ENCODE data around the gene EGFL7. TPM values are rescaled to one million over a fixed set of nuclear protein-coding genes. Genes with fewer than 3 reads are reported as not detected.

The EGFL7 gene
- total and polyA plus RNA-seq, 10 donors: 132 to 522 (median 187) TPM

GRCh38 chr9:136646827-136647711 is 15.6 kb upstream of the EGFL7 start:
- H3K4me3 ChIP-seq: peak overlapping the region in 7 of 8 donors; percentile 23 to 65 (median 28)
- peaks cover 22 to 89% (median 64%) of the 10 kb centered on the region in 6 donors for H3K4me1 ChIP-seq
- H3K27me3 ChIP-seq (replicated peaks in 1 of 7): peaks cover 0 to 65% (median 21%) of the 10 kb centered on the region in 7 donors
- intact Hi-C loops (cut with DNase I; ENCODE audit: low total_unique reads): no loop called here
- TF ChIP-seq POLR2A (IDR thresholded peaks at IDR 0.05): no peak
- TF ChIP-seq POLR2AphosphoS5 (IDR thresholded peaks at IDR 0.05): peak in 1 of 3 donors; percentile 14
- DNase-seq: peak; percentile 76
- 29 to 47% (median 38%) methylated on average over 11 to 29 of the region's 29 CpGs for WGBS, 5 donors
- peak overlapping the region; percentile 57 to 86 (median 82) for H3K27ac ChIP-seq
- H3K9me3 ChIP-seq: no peaks in the 10 kb centered on the region
- no peaks in the 10 kb centered on the region for H3K36me3 ChIP-seq

DNA sequence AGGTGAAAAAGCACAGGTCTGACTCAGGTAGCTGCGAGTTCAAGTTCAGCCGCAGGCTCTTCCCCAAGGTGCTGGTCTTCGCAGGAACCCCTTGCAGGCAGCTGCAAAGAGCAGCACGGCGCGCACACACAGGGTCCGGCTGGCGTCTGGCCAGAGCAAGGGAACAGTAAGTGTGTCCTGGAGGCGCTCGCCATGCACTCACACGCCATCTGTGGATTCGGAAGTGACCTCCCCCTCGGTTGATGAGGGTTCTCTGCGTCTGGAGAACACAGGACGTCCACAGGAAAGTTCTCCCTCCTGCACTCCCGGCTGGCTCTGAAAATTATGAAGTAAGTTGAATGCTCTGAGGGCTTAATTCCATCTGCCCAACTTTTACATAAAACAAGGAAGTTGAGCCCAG is 14.0 kb upstream of the EGFL7 start:
- Histone ChIP-seq H3K36me3 (no peaks in the 10 kb centered on the region), H3K4me1 (peaks cover 22 to 79% (median 60%) of the 10 kb centered on the region in 6 donors), H3K9me3 (no peaks in the 10 kb centered on the region), H3K27me3 (replicated peaks in 1 of 7) (peaks cover 0 to 69% (median 27%) of the 10 kb centered on the region in 7 donors), H3K4me3 (peak overlapping the region in 1 of 8 donors; percentile 21), H3K27ac (peak overlapping the region in 6 of 8 donors; percentile 51 to 84 (median 66))
- intact Hi-C loops (cut with DNase I; ENCODE audit: low total_unique reads): no loop called here
- DNase-seq: peak; percentile 87
- TF ChIP-seq POLR2A (IDR thresholded peaks at IDR 0.05) (no peak), POLR2AphosphoS5 (IDR thresholded peaks at IDR 0.05) (peak; percentile 80 to 88 (median 85))
- TF ChIP-seq, protein P1, sequence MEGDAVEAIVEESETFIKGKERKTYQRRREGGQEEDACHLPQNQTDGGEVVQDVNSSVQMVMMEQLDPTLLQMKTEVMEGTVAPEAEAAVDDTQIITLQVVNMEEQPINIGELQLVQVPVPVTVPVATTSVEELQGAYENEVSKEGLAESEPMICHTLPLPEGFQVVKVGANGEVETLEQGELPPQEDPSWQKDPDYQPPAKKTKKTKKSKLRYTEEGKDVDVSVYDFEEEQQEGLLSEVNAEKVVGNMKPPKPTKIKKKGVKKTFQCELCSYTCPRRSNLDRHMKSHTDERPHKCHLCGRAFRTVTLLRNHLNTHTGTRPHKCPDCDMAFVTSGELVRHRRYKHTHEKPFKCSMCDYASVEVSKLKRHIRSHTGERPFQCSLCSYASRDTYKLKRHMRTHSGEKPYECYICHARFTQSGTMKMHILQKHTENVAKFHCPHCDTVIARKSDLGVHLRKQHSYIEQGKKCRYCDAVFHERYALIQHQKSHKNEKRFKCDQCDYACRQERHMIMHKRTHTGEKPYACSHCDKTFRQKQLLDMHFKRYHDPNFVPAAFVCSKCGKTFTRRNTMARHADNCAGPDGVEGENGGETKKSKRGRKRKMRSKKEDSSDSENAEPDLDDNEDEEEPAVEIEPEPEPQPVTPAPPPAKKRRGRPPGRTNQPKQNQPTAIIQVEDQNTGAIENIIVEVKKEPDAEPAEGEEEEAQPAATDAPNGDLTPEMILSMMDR (IDR thresholded peaks at IDR 0.05 in 8 of 11, conservative IDR thresholded peaks at IDR 0.05 in 3 of 11): no peak
- WGBS, 5 donors: 9 to 21% (median 15%) methylated on average over 14 to 16 of the region's 16 CpGs

DNA sequence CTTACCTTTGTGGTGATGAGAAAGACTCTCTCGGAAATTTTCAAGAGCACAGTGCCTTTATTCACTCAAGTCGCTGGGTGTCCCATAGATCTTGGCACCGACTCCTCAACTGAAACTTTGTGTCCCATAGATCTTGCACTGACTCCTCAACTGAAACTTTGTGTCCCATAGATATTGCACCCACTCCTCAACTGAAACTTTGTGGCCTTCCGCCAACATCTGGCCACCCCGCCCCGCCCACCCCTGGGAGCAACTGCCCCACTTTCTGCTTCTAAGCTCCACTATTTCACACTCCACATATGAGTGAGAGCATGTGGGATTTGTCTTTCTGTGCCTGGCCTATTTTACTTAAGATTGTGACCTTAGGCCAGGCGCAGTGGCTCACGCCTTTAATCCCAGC is 12.7 kb upstream of the EGFL7 start:
- intact Hi-C loops (cut with DNase I; ENCODE audit: low total_unique reads): no loop called here
- WGBS, 5 donors: 70 to 96% (median 80%) methylated on average over 8 of the region's 8 CpGs
- Histone ChIP-seq H3K4me1 (peaks cover 17 to 78% (median 54%) of the 10 kb centered on the region in 6 donors), H3K27me3 (replicated peaks in 1 of 7) (peaks cover 0 to 69% (median 21%) of the 10 kb centered on the region in 7 donors), H3K27ac (peak overlapping the region in 2 of 8 donors; percentile 9 to 63), H3K4me3 (no peak overlapping the region), H3K36me3 (no peaks in the 10 kb centered on the region), H3K9me3 (no peaks in the 10 kb centered on the region)
- DNase-seq: no peak
- TF ChIP-seq, protein P1 (IDR thresholded peaks at IDR 0.05 in 8 of 11, conservative IDR thresholded peaks at IDR 0.05 in 3 of 11): no peak
- TF ChIP-seq POLR2A (IDR thresholded peaks at IDR 0.05) (no peak), POLR2AphosphoS5 (IDR thresholded peaks at IDR 0.05) (no peak)

- peaks cover 13 to 78% (median 54%) of the 10 kb centered on the region in 6 donors for H3K4me1 ChIP-seq
- H3K9me3 ChIP-seq: no peaks in the 10 kb centered on the region
- no peak overlapping the region for H3K4me3 ChIP-seq
- TF ChIP-seq POLR2A (IDR thresholded peaks at IDR 0.05) (no peak), POLR2AphosphoS5 (IDR thresholded peaks at IDR 0.05) (no peak)
- TF ChIP-seq, protein P1 (IDR thresholded peaks at IDR 0.05 in 8 of 11, conservative IDR thresholded peaks at IDR 0.05 in 3 of 11): no peak
- H3K36me3 ChIP-seq: no peaks in the 10 kb centered on the region
- DNase-seq: no peak
- intact Hi-C loops (cut with DNase I; ENCODE audit: low total_unique reads): no loop called here
- peak overlapping the region in 2 of 8 donors; percentile 9 to 63 for H3K27ac ChIP-seq
- peaks cover 0 to 69% (median 27%) of the 10 kb centered on the region in 7 donors for H3K27me3 ChIP-seq (replicated peaks in 1 of 7)
- WGBS, 5 donors: 41 to 77% (median 49%) methylated on average over 10 of the region's 10 CpGs
These were observed 12.1 kb upstream of the EGFL7 start for GRCh38 chr9:136650648-136651047.
